GM19238 (cell line): ENCODE measurements around the gene SMTN.
"Not testable (repeated sequence)": the region's sequence is repeated elsewhere in the genome, so short reads cannot be mapped to it uniquely, and the experiment has no call there.

Experiments
- DNase-seq: peaks from one replicate; pipeline ENCODE4 v3.0.0; 2011; ENCODE audit warnings: low spot score; ENCODE audit not compliant: insufficient read length

Gene SMTN

DNA sequence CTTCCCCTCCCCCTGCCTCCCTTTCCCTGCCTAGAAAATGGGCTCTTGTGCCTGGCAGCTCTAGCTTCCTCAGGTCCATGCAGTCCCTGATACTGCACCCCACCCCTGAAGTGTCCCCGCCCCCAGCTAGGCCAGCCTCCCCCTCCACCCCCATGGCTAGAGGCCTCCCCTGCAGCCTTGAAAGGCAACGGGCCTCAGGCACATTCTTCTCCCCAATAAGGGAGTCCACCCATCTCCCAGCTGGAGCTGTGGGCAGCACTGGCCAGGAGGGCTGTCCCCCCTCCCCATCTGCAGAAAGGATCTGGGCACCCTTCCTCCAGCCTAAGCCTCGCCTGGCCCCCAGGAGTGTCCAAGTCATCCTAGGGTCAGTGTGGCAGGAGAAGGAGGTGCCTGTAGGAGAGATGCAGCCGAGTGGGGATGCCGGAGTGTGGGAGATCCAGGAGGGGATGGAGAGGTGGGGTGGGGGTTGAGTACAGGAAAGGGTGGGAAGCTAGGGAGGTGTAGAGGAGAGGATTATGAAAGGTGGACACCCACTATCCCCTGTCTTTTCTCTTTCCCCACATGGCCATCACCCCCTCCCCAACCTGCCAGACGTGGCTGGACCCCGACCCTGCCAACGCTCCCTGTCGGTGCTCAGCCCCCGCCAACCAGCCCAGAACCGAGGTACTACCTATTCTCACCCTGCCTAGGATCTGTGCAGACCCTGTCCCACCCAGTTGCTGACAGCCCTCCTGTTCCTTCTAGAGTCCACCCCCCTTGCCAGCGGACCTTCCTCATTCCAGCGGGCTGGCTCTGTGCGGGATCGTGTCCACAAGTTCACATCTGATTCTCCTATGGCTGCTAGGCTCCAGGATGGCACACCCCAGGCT is 9.3 kb downstream of the SMTN start:
- no peak for DNase-seq

DNA sequence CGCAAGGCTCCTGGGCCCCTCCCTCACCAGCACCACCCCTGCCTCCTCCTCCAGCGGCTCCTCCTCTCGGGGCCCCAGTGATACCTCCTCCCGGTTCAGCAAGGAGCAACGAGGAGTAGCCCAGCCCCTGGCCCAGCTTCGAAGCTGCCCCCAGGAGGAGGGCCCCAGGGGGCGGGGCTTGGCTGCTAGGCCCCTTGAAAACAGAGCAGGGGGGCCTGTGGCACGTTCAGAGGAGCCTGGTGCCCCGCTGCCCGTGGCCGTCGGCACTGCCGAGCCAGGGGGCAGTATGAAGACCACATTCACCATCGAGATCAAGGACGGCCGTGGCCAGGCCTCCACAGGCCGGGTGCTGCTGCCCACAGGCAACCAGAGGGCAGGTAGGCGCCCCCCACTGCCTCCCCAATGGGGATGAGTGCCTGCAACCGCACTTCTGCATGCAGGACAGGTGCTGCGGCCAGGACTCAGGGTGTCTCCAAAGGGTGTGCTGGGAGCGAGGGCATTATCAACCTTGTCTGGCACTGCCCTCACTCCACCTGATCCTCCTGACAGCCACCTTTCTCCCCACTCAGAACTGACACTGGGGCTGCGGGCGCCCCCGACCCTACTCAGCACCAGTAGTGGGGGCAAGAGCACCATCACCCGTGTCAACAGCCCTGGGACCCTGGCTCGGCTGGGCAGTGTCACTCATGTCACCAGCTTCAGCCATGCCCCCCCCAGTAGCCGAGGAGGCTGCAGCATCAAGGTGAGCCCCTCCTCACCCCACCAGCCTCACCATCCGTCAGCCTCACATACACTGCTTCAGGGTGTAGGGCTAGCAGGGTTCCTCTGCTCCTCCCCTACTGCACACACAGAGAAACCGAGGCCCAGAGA is 10.2 kb downstream of the SMTN start:
- DNase-seq = no peak

DNA sequence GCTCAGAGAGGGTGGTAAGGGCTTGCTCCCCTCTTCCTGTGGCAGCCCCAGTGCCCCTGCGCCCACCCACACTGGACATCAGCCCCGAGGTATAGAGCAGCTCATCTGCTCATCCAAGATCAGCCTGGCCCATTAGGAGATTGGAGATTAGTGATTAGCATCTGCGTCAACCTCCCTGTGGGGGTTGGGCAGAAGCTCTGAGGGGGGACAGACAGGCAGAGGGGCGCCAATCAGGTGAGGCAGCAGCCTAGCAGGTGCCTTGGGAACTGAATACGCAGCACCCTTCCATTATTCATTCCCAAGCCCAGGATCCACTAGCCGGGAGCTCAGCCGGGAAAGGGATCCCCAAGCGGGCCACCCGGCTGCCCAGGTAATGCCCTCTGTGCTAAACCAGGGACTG is 11.0 kb downstream of the SMTN start:
- no peak for DNase-seq

DNA sequence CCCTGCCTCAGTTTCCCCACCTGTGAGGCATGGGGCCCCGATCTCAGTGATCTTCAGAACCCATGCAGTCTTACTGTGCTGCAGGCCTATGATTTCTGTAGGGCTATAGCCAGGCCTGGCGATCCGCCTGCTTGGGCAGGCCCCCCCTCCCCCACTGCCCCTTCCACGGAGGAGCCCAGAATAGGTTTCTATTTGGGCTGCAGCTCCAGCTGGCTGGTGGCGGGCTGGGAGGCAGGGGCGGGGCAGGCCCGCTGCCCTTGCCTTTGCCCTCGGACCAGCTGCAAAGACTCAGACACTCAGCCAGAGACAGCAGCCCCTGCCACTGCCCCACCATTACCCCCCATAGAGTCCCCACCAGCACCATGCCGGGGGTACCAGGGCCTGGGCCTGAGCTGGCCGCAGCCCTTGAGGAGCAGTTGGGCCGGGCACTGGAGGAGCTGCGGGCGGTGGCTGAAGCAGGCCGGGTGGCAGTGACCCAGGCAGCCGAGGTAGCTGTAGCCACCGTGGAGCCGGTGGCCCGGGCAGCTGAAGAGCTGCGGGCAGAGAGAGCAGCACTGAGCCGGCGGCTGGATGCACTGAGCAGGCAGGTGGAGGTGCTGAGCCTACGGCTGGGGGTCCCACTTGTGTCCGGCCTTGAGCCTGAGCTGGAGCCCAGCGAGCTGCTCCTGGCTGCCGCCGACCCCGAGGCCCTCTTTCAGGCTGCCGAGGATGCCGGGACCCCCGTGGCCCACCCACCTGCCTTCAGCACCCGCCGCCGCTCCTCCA is 12.2 kb downstream of the SMTN start:
- DNase-seq = no peak

DNA sequence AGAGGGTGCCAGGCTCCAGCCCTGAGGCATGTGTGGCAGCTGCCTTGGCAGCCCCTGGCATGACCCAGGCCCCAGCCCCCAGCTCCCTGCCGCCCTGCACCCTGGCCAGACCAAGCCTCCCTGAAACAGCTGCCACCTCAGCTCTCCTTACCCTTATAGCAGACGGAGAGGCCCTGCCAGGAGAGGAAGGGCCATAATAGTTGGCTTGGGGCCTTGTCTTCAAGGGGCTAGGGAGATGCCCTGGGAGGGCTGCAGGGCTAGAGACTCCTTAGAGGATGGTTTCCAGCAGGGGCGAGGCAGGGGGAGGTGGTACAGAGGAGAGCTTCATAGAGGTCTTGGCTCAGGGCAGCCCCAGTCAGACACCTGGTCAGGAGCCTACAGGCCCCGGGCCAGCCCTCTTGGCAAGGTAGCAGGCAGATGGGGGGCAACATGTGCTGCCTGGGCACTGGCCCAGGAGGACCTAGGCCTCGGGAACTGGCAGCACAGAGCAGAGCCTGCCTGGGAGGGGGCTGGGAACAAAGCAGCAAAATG is 13.0 kb downstream of the SMTN start:
- DNase-seq = no peak

DNA sequence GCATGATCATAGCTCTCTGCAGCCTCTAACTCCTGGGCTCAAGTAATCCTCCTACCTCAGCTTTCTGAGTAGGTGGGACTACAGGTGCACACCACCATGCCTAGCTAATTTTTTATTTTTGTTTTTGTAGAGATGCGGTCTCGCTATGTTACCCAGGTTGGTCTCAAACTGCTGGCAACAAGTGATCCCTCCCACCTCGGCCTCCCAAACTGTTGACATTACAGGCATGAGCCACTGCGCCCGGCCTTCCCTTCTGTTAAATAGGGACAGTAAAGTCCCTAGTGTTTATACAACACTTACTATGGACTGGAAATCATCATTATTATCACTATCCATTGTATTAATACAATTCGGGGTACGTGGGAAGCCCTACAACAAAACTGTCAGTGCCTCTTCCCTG is 13.6 kb downstream of the SMTN start:
- no peak for DNase-seq

DNA sequence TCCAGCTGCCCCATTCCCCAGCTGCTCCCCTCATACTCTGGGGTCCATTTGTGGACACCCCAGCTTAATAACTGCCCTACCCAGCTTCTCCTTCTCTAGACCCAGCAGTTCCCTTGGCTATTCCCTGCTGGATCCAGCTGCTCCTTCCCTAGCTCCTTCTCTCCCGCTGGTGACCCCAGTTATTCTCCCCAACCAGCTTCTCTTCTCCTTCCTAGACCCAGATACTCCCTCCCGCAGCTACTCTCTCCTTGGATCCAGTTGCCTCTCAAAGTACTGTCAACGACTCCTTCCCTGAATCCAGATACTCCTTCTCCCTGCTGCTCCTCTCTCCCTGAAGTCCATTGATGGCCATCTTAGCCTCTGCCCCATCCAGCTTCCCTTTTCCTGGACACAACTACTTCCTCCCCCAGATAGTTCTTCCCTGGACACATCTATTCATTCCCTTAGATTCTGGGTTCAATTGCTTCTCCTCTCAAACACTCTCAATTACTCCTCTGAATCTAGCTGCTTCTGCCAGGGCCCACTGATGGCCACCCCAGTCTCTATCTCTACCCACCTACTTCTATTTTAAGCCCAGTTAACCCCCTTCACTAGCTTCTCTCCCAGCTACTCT is 14.6 kb downstream of the SMTN start:
- no peak for DNase-seq

DNA sequence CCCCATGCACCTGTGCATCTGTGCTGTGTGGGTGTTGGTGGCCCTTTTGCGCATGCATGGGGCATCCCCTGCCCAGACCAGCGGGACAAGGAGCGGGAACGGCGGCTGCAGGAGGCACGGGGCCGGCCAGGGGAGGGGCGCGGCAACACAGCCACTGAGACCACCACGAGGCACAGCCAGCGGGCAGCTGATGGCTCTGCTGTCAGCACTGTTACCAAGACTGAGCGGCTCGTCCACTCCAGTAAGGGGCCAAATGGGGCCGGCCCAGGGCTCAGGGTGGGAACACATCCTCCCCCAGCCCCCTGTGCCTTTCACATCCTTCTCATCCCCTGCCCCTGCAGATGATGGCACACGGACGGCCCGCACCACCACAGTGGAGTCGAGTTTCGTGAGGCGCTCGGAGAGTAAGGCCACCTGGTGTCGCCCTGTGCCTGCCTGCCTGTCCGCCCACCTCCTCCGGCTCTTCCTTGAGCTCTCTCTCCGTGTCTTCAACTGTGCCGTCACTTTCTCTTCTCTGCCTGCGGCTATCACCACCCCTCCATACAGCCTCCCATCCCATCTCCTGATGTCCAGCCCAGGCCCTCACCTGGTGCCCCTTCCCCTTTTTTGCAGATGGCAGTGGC is 15.7 kb downstream of the SMTN start:
- DNase-seq = no peak

DNA sequence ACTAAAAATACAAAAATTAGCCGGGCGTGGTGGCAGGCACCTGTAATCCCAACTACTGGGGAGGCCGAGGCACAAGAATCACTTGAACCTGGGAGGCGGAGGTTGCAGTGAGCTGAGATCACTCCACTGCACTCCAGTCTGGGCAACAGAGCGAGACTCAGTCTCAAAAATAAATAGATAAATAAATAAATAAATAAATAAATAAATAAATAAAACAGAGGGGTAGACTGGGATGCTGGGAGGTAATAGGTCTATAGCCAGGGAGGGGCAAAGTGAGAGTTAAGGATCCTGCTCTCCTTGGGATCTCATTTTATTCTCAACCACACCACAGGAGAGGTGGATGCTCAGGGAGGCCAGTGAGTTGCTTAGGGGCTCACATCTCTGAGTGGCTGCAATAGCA is 16.4 kb downstream of the SMTN start:
- not testable (repeated sequence) for DNase-seq

DNA sequence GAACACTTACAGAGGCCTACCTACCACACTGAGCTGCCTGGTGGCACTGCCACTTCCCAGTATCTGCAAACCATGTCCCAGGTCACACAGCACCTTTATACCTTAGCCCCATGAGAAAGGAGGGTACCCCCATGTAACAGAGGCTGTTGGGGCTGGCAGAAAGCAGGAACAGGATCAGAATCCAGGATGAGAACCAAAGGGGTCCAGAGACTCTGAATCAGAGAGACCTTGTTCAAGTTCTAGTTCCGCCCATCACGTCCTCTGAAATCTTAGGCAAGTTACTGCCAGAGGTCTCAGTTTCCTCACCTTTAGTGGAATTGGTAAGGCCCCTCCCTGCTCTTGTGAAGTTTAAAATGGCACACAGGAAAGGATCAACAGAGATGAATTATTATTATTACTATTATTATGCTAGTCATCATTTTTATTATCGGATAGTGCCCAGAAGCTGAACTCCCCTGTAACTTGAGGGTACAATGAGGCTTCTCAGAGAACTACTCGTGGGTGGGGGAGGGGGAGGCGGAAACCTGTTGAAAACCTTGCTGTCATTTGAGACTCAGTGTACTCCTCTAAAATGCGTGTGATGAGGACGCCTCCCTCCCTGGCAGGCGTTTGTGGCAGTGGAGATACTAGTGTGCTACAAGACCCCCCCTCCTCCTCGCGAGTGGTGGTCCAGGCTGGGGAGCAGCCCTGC is 17.0 kb downstream of the SMTN start:
- no peak for DNase-seq

DNA sequence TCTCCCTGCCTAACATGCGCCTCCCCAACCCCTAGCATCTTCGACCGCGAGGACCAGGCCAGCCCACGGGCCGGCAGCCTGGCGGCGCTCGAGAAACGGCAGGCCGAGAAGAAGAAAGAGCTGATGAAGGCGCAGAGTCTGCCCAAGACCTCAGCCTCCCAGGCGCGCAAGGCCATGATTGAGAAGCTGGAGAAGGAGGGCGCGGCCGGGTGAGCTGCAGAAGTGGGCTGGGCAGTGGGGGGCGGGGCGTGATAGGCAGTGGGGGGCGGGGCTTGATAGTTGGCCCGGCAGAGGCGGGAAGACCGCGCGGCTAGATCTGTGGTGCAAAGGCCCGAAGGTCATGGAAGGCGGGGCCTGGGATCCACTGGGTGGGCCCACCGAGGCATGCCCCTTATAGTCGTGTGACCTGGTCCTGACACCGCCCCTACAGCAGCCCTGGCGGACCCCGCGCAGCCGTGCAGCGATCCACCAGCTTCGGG is 17.6 kb downstream of the SMTN start:
- DNase-seq = no peak

DNA sequence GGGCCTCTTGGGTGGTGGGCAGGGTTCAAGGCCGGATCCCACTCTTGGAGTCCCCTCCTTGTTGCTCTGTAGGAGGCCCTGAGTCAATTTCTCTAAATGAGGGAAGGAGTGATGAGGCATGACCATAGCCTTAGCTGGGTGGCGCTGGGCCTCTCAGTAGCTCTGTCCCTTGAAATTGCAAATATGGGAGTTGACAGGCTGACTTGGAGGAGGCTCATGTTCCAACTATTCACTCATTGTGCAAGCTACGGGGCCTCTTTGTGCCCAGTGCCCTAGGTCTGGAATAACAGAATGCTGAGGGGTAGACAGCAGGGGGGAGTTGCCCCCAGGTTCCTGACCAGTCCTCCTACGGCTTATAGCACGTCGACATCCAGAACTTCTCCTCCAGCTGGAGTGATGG is 18.3 kb downstream of the SMTN start:
- no peak for DNase-seq

DNA sequence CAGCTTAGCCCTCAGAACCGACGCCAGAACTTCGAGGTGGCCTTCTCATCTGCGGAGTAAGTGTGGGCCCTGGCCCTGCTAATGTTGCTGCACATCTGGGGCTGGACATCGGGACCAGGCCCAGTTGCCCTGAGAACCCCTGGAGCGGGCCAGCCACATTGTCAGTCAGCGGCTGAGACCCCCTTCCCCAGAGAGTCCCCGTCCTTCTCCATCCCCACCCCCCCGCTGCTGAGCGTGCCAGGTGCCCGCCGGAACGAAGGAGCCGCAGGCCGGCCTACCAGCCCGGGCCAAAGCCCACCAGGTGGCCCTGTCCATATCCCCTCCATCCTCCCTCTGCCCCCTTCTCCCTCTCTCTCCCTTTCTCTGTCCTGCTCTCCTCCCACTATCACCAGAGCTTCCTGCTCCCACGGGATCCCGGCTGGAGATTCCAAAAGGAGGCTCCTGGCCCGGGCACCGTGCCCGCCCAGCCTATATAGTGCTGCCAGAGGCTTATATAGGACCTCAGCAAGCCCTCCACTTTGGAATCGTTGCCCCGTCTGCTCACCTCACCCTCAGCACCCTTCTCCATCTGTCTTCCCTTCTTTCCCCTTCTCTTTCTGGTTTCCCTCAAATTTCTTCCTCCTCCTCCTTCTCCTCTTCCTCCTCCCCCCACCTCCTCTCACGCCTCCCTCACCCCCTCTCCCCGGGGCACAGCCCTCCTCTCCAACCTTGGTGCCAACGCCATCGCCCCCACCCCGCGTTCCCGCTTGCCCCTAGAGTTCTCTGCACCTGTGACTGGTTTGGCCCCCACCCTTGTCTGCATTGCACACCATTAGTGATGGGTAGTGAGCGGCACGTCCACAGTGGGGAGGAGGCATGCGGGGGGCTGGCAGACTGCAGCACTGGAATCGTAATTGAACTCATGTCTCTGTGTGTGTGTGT is 19.0 kb downstream of the SMTN start:
- no peak for DNase-seq

DNA sequence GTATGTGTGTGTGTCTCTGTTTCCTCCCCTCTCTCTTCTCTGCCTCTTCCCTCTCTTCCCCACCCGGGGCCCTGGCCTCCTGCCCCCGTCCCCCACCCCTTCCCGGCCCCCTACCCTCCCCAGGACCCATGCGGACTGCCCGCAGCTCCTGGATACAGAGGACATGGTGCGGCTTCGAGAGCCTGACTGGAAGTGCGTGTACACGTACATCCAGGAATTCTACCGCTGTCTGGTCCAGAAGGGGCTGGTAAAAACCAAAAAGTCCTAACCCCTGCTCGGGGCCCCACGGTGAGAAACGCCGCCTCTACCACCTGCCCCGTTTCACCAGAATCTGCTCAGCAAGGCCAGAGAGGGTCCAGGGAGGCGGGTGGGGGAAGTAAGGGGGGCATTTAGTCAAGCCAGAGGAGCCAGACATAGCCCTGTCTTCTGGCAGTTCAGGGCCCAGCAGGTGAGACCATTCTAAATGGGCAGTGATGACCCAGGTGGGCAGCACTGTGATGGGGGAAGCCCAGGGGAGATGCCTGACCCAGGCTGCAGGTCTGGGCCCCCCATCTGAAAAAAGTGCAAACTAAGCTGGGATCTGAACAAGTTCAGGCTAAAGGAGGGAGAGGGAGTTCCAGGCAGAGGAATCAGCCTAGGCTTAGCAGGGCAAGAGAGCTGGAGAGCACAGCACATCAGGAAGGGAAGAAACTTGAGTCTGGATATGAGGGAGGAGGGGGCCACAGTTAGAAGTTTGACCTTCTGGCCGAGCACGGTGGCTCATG is 19.8 kb downstream of the SMTN start:
- no peak for DNase-seq

DNA sequence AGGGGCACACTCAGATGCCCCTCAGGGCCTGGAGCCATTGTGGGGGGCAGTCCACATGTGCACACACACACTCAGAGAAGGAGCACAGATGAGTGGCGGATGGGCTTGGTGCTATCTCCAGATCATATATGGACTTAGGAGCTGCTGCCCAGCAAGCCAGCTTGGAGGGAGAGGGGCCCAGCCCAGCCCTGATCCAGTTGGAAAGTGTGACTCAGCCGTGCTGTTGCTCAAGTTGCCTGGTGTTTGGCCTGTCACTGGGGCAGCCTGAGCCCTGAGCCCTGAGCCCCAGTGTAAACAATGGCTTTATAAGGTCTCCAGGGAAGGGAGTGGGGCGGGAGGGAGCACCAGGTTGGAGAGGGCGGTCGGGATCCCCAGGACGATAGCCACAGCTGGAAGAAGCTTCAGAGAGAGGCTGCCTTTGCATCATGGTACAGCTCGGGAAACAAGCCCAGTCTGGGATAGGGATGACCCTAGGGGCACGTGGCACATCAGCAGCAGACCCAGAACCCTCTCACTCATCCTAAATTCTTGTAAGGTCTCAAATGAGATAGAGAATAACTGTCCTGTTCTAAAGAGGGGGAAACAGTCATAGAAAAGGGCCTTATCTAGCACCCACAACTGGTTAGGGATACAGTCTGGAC is 21.4 kb downstream of the SMTN start:
- no peak for DNase-seq

DNA sequence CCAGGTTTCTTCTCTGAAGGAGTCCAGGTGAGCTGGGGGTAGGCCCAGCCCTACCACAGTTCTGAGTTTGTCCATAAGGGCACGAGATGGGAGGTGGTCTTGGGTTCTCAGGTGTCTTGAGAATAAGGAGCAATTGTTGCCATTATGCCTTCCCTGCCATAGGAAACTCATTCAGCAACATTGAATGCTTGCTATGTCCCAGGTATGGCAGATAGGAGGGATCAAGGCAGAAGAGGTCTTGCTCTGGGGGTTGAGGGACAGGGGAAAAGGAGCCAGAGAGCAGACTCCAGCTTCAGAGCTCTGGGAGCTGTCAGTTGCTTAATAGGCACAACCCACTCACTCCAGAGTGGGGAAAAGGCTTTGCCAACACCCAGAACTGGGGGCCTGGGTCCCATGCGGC is 22.0 kb downstream of the SMTN start:
- no peak for DNase-seq

DNA sequence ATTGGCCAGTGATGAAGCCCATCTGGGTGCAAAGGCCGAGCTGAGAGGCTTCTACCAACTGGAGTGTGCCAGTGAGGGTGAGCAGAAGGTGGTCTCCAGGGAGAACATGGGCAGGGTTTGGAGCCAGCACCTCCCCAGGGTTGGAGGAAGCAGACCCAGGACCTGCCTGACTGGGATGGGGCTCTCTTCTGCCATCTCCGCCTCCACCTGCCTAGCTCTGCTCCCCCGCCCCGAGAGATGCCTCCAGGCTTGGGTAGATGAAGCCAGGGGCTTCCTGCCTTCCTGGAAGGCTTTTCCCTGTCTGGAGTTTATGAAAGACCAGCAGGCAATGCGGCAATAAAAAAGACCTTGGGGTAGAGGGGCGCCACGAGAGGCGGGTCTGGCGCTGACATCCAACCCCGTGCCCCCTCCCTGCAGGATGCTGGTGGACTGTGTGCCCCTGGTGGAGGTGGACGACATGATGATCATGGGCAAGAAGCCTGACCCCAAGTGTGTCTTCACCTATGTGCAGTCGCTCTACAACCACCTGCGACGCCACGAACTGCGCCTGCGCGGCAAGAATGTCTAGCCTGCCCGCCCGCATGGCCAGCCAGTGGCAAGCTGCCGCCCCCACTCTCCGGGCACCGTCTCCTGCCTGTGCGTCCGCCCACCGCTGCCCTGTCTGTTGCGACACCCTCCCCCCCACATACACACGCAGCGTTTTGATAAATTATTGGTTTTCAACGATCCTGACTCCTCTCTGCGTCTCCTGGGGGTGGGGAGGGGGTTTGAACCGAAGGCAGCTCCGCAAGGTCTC is 23.0 kb downstream of the SMTN start:
- DNase-seq = no peak
